ENCODE measurements around the gene CBFA2T2. TPM values are rescaled to one million over a fixed set of nuclear protein-coding genes. Genes with fewer than 3 reads are reported as not detected.

Gene CBFA2T2
- total and polyA plus RNA-seq, 2 experiments from 2014 or later, result 29.2 to 33.1 TPM

DNA sequence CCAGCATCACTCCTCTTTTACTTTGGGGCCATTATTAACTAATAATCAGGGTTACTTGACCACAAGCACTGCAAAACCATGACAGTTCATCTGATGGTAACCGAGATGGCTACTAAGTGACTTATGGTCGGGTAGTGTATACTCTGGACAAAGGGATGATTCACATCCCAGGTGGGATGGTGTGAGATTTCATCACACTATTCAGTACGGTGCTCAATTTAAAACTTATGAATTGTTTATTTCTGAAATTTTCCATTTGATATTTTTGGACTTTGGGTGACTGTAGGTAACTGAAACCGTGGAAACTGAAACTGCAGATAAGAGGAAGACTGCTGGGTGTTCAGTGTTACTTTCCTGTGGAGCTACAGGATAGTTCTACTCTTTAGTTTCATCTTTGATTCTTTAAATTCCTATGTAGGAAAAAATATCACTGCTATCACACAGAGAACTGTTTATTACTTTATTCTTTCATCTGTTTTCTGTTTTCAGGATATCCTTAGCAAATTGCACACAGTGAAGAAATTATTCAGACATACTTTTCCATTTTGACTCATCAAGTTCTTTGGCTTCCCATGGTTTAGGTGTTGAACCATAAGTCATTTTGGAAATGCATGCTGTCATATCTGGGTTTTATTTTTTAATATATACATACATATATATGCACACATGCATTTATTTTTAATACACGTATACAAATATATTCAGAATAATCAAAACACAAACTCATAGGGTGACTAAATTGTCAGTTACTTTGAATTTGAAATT, 113.1 kb downstream of the CBFA2T2 start:
- no peaks in the 10 kb centered on the region for H4K20me1 ChIP-seq (ENCODE audit: insufficient read depth, poor library complexity, severe bottlenecking)
- H3K27me3 ChIP-seq, result no peaks in the 10 kb centered on the region
- no peak overlapping the region for H2AFZ ChIP-seq
- DNase-seq (ENCODE audit: low spot score), result no peak
- no peak overlapping the region for H3K4me3 ChIP-seq
- H3K9me2 ChIP-seq (replicated peaks; ENCODE audit: insufficient read depth), result no peaks in the 10 kb centered on the region
- no peaks in the 10 kb centered on the region for H3K4me1 ChIP-seq (ENCODE audit: insufficient read depth)
- no peak overlapping the region for H3K4me2 ChIP-seq
- WGBS (ENCODE audit: low lambda C conversion rate, missing lambda C conversion rate), result 83% methylated on average over 5 of the region's 5 CpGs
- no peaks in the 10 kb centered on the region for H3K36me3 ChIP-seq (replicated peaks; ENCODE audit: insufficient read depth, low read depth)
- no peak overlapping the region for H3K27ac ChIP-seq
- H3K9me3 ChIP-seq (ENCODE audit: low read depth), result no peaks in the 10 kb centered on the region
- H3K79me2 ChIP-seq, result peaks cover 21% of the 10 kb centered on the region
- no peak for TF ChIP-seq EZH2phosphoT487 (IDR thresholded peaks at IDR 0.05; ENCODE audit: low read depth, severe bottlenecking, unreplicated experiment)
- TF ChIP-seq EZH2 (IDR thresholded peaks at IDR 0.05; ENCODE audit: borderline replicate concordance), result no peak
- TF ChIP-seq, protein P1, sequence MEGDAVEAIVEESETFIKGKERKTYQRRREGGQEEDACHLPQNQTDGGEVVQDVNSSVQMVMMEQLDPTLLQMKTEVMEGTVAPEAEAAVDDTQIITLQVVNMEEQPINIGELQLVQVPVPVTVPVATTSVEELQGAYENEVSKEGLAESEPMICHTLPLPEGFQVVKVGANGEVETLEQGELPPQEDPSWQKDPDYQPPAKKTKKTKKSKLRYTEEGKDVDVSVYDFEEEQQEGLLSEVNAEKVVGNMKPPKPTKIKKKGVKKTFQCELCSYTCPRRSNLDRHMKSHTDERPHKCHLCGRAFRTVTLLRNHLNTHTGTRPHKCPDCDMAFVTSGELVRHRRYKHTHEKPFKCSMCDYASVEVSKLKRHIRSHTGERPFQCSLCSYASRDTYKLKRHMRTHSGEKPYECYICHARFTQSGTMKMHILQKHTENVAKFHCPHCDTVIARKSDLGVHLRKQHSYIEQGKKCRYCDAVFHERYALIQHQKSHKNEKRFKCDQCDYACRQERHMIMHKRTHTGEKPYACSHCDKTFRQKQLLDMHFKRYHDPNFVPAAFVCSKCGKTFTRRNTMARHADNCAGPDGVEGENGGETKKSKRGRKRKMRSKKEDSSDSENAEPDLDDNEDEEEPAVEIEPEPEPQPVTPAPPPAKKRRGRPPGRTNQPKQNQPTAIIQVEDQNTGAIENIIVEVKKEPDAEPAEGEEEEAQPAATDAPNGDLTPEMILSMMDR (IDR thresholded peaks at IDR 0.05; ENCODE audit: poor library complexity), result no peak

DNA sequence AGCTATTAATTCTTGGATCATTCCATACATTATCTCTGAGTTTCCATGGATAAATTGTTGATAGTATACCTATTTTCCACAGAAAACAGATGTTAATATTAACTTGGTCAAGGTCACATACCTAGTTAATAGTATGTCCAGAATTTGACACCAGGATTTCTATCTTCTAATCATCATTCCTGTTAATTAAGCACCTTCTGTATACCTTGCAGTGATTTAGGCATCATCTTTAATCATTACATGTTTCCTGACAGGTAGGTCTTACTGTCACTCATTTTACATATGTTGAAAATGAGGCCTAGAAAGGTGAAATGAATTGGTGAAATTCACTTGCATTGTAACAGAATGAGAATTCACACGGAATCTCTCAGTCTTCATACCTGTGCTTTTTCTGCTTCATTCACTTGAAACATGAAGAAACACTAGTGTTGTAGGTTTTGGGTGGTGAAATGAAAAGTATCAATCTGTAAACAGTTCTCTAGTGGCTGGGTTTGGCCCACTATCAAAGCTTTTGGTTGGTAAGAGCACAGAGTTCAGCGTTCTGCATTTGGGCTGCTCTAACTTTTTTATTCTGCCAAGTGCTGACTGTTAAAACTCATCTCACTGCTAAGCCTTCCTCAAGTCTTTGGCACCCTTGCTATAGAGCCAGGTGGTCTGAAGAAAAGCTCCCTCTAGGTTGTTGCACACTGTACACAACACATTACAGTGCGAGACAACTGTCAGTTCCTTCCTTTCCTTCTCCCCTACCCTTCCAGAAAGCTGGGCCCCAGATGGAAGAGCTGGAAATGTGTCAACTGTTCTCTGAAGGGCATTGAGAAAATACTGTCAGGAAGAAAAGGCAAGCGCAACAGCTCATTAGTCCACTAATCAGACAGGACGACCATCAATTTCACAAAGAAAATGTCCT, 114.4 kb downstream of the CBFA2T2 start:
- Histone ChIP-seq H2AFZ (no peak overlapping the region), H3K27me3 (no peaks in the 10 kb centered on the region), H3K4me2 (no peak overlapping the region), H3K9me3 (ENCODE audit: low read depth) (no peaks in the 10 kb centered on the region), H4K20me1 (ENCODE audit: insufficient read depth, poor library complexity, severe bottlenecking) (no peaks in the 10 kb centered on the region), H3K4me1 (ENCODE audit: insufficient read depth) (no peaks in the 10 kb centered on the region), H3K9me2 (replicated peaks; ENCODE audit: insufficient read depth) (no peaks in the 10 kb centered on the region), H3K27ac (no peak overlapping the region), H3K36me3 (replicated peaks; ENCODE audit: insufficient read depth, low read depth) (no peaks in the 10 kb centered on the region), H3K4me3 (no peak overlapping the region), H3K79me2 (peaks cover 17% of the 10 kb centered on the region)
- TF ChIP-seq, protein P1 (IDR thresholded peaks at IDR 0.05; ENCODE audit: poor library complexity), result no peak
- TF ChIP-seq EZH2 (IDR thresholded peaks at IDR 0.05; ENCODE audit: borderline replicate concordance) (no peak), EZH2phosphoT487 (IDR thresholded peaks at IDR 0.05; ENCODE audit: low read depth, severe bottlenecking, unreplicated experiment) (no peak)
- 84% methylated on average over 5 of the region's 5 CpGs for WGBS (ENCODE audit: low lambda C conversion rate, missing lambda C conversion rate)
- no peak for DNase-seq (ENCODE audit: low spot score)

DNA sequence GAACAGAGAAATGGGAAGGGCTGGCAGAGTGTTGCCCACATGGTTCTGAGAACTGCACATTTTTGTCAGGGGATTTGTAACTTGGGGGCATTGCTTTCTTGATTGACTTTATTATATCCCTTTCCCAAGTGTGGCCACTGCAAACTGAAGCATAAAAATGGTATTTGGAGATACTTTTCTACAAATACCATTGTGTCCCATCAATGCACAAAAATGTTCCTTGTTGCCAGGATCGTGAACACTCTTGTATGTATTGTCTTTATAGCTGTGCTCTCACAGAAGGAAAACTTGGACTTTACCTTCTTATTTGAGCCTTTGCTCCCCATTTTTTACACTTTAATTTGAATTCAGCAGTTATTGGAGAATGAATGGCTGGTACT, 115.1 kb downstream of the CBFA2T2 start:
- WGBS (ENCODE audit: low lambda C conversion rate, missing lambda C conversion rate), result 90% methylated on average over 1 of the region's 1 CpG
- H3K4me2 ChIP-seq, result no peak overlapping the region
- peaks cover 17% of the 10 kb centered on the region for H3K79me2 ChIP-seq
- no peaks in the 10 kb centered on the region for H4K20me1 ChIP-seq (ENCODE audit: insufficient read depth, poor library complexity, severe bottlenecking)
- DNase-seq (ENCODE audit: low spot score), result no peak
- H3K36me3 ChIP-seq (replicated peaks; ENCODE audit: insufficient read depth, low read depth), result no peaks in the 10 kb centered on the region
- no peaks in the 10 kb centered on the region for H3K9me2 ChIP-seq (replicated peaks; ENCODE audit: insufficient read depth)
- H3K27me3 ChIP-seq, result no peaks in the 10 kb centered on the region
- H3K4me3 ChIP-seq, result no peak overlapping the region
- no peaks in the 10 kb centered on the region for H3K9me3 ChIP-seq (ENCODE audit: low read depth)
- H3K27ac ChIP-seq, result no peak overlapping the region
- H2AFZ ChIP-seq, result no peak overlapping the region
- TF ChIP-seq EZH2 (IDR thresholded peaks at IDR 0.05; ENCODE audit: borderline replicate concordance) (no peak), EZH2phosphoT487 (IDR thresholded peaks at IDR 0.05; ENCODE audit: low read depth, severe bottlenecking, unreplicated experiment) (no peak)
- TF ChIP-seq, protein P1 (IDR thresholded peaks at IDR 0.05; ENCODE audit: poor library complexity), result no peak
- H3K4me1 ChIP-seq (ENCODE audit: insufficient read depth), result no peaks in the 10 kb centered on the region

All from hepatocyte (in vitro differentiated cells).